ENCODE data around the gene VCAN.

VCAN gene

GRCh38 chr5:83440826-83441225 lies 30.7 kb upstream of the VCAN start:
- no peak for TF ChIP-seq CTCF (IDR thresholded peaks at IDR 0.05; ENCODE audit: poor library complexity, severe bottlenecking)
- Histone ChIP-seq H3K4me3 (ENCODE audit: severe bottlenecking) (no peak overlapping the region), H3K36me3 (ENCODE audit: low read depth) (no peaks in the 10 kb centered on the region), H3K27ac (ENCODE audit: poor library complexity, severe bottlenecking) (no peak overlapping the region), H3K9me3 (ENCODE audit: severe bottlenecking) (no peaks in the 10 kb centered on the region), H3K4me1 (ENCODE audit: insufficient read depth, poor library complexity, severe bottlenecking) (no peaks in the 10 kb centered on the region), H3K27me3 (ENCODE audit: insufficient read depth, poor library complexity, severe bottlenecking) (no peaks in the 10 kb centered on the region)
- ATAC-seq (ENCODE audit: low read depth) = peak; percentile 29; the same call in 1 of the 3 replicates
- no peak for DNase-seq (ENCODE audit: low spot score)

- DNase-seq (ENCODE audit: low spot score) = no peak
- H3K36me3 ChIP-seq (ENCODE audit: low read depth) = no peaks in the 10 kb centered on the region
- no peak for ATAC-seq (ENCODE audit: low read depth)
Observed at GRCh38 chr5:83441747-83442146, 29.8 kb upstream of the VCAN start.

GRCh38 chr5:83443534-83443933 lies 28.0 kb upstream of the VCAN start:
- Histone ChIP-seq H3K4me1 (ENCODE audit: insufficient read depth, poor library complexity, severe bottlenecking) (no peaks in the 10 kb centered on the region), H3K36me3 (ENCODE audit: low read depth) (no peaks in the 10 kb centered on the region), H3K27ac (ENCODE audit: poor library complexity, severe bottlenecking) (no peak overlapping the region), H3K27me3 (ENCODE audit: insufficient read depth, poor library complexity, severe bottlenecking) (no peaks in the 10 kb centered on the region), H3K9me3 (ENCODE audit: severe bottlenecking) (no peaks in the 10 kb centered on the region), H3K4me3 (ENCODE audit: severe bottlenecking) (no peak overlapping the region)
- TF ChIP-seq CTCF (IDR thresholded peaks at IDR 0.05; ENCODE audit: poor library complexity, severe bottlenecking) = no peak
- ATAC-seq (ENCODE audit: low read depth) (no peak), DNase-seq (ENCODE audit: low spot score) (no peak)

More at GRCh38 chr5:83441747-83442146, 29.8 kb upstream of the VCAN start:
- H3K27ac ChIP-seq (ENCODE audit: poor library complexity, severe bottlenecking) = no peak overlapping the region
- H3K4me1 ChIP-seq (ENCODE audit: insufficient read depth, poor library complexity, severe bottlenecking) = no peaks in the 10 kb centered on the region
- H3K4me3 ChIP-seq (ENCODE audit: severe bottlenecking) = no peak overlapping the region
- H3K27me3 ChIP-seq (ENCODE audit: insufficient read depth, poor library complexity, severe bottlenecking) = no peaks in the 10 kb centered on the region
- no peaks in the 10 kb centered on the region for H3K9me3 ChIP-seq (ENCODE audit: severe bottlenecking)
- TF ChIP-seq CTCF (IDR thresholded peaks at IDR 0.05; ENCODE audit: poor library complexity, severe bottlenecking) = no peak

GRCh38 chr5:83444445-83444844 lies 27.1 kb upstream of the VCAN start:
- no peak overlapping the region for H3K27ac ChIP-seq (ENCODE audit: poor library complexity, severe bottlenecking)
- no peaks in the 10 kb centered on the region for H3K27me3 ChIP-seq (ENCODE audit: insufficient read depth, poor library complexity, severe bottlenecking)
- no peaks in the 10 kb centered on the region for H3K4me1 ChIP-seq (ENCODE audit: insufficient read depth, poor library complexity, severe bottlenecking)
- no peak overlapping the region for H3K4me3 ChIP-seq (ENCODE audit: severe bottlenecking)
- no peak for DNase-seq (ENCODE audit: low spot score)
- H3K36me3 ChIP-seq (ENCODE audit: low read depth) = no peaks in the 10 kb centered on the region
- no peak for ATAC-seq (ENCODE audit: low read depth)
- TF ChIP-seq CTCF (IDR thresholded peaks at IDR 0.05; ENCODE audit: poor library complexity, severe bottlenecking) = no peak
- no peaks in the 10 kb centered on the region for H3K9me3 ChIP-seq (ENCODE audit: severe bottlenecking)

GRCh38 chr5:83446253-83446947 lies 25.1 kb upstream of the VCAN start:
- no peaks in the 10 kb centered on the region for H3K9me3 ChIP-seq (ENCODE audit: severe bottlenecking)
- TF ChIP-seq CTCF (IDR thresholded peaks at IDR 0.05; ENCODE audit: poor library complexity, severe bottlenecking) = no peak

More at GRCh38 chr5:83446253-83446947, 25.1 kb upstream of the VCAN start:
- Histone ChIP-seq H3K36me3 (ENCODE audit: low read depth) (no peaks in the 10 kb centered on the region), H3K27me3 (ENCODE audit: insufficient read depth, poor library complexity, severe bottlenecking) (no peaks in the 10 kb centered on the region), H3K4me1 (ENCODE audit: insufficient read depth, poor library complexity, severe bottlenecking) (no peaks in the 10 kb centered on the region), H3K27ac (ENCODE audit: poor library complexity, severe bottlenecking) (no peak overlapping the region), H3K4me3 (ENCODE audit: severe bottlenecking) (no peak overlapping the region)
- no peak for ATAC-seq (ENCODE audit: low read depth)
- no peak for DNase-seq (ENCODE audit: low spot score)
